GM21717 (cell line): Measurements from ENCODE around the gene EPHA1.
"Not testable (repeated sequence)": the region's sequence is repeated elsewhere in the genome, so short reads cannot be mapped to it uniquely, and the experiment has no call there.

Experiments
- ATAC-seq: cut with Tn5 transposase; IDR thresholded peaks from one replicate; pipeline ENCODE4 v1.9.1; 2021; ENCODE audit warnings: mild to moderate bottlenecking, moderate library complexity; ENCODE audit not compliant: unreplicated experiment

The EPHA1 gene

DNA sequence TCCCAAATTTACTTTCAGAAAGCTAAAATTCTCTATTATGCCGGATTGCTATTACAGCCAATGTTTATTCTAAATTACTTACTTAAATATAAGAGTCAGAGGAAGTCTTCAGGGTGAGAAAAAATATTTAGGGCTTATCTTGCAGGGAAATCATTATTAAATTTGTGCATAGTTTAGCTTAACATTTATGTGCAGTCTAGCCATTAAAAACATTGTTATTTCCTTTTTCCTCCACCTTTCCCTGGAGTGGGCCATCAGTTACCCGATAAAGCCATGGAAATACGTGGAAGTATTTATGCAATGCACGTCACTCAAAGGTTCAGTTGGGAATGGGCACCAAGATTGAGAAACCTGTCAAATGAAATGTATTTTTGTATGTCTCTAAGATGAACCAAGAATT, 25.1 kb upstream of the EPHA1 start:
- ATAC-seq: no peak

DNA sequence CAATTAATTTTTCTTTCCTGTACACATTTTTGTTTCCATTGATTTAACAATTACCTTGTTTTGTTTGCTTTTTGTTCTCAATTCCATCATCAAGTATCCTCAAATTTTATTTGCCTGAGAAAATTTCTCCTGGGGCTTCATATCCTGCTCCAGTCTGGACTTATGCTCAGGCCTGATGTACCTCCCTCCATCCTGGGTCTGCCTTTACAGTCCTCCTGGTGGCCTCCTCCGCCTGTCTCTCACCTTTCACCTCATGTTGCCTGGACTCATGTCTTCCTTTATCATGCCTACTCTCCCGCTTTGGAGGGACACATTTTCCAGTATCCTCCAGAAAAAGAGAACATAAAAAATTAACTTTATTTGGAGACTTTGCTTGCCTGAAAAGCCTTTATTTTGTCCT, 22.5 kb upstream of the EPHA1 start:
- ATAC-seq: no peak

- ATAC-seq: no peak
These were observed 21.4 kb upstream of the EPHA1 start for GRCh38 chr7:143429770-143430698.

- ATAC-seq: no peak
These were observed 18.0 kb upstream of the EPHA1 start for GRCh38 chr7:143426479-143427142.

DNA sequence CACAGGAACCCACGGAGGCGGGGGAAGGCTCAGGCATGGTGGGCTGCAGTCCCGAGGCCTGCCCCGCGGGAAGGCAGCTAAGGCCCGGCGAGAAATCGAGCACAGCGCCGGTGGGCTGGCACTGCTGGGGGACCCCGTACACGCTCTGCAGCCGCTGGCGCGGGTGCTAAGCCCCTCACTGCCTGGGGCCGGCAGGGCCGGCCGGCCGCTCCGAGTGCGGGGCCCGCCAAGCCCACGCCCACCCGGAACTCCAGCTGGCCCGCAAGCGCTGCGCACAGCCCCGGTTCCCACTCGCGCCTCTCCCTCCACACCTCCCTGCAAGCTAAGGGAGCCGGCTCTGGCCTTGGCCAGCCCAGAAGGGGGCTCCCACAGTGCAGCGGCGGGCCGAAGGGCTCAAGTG, 15.8 kb upstream of the EPHA1 start:
- ATAC-seq: not testable (repeated sequence)

GRCh38 chr7:143422033-143422432, 13.4 kb upstream of the EPHA1 start:
- ATAC-seq: no peak

- not testable (repeated sequence) for ATAC-seq
These were observed 12.0 kb upstream of the EPHA1 start for GRCh38 chr7:143420624-143421023.

GRCh38 chr7:143419880-143420279, 11.2 kb upstream of the EPHA1 start:
- no peak for ATAC-seq

DNA sequence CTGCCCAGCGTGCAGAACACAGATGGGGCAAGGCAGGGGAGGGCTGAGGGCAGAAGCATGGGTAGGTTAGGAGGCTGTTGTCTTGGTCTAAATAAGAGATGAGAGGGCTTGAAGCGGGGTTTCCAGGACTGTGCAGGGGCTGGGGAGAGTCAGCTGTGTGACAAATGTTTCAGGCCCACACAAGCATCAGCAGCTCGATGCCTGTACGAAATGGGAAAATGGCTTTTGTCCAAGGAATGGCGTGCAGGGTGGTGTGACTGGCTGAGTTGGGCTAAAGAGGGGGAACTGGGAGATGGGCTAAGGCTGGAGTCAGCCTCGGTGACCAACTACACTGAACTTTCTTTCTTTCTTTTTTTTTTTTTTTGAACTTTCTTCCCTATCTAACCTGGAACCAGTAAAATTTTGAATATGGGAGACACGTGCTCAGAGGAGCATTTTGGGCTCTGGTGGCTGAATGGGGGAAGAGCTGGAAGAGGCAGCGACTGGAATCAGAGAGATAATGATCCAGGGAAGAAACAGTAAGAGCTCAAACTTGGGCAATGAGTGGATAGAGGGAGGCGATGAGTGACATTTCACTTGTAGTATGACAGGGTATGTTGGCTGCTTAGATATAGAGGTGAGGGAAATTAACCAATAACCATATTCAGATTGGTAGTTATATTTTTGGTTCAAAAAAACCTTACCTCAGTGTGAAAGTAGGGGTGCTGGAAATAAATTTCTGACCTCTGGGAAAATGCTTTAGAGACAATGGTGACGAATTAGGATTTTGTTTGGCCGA, 10.2 kb upstream of the EPHA1 start:
- ATAC-seq: no peak

DNA sequence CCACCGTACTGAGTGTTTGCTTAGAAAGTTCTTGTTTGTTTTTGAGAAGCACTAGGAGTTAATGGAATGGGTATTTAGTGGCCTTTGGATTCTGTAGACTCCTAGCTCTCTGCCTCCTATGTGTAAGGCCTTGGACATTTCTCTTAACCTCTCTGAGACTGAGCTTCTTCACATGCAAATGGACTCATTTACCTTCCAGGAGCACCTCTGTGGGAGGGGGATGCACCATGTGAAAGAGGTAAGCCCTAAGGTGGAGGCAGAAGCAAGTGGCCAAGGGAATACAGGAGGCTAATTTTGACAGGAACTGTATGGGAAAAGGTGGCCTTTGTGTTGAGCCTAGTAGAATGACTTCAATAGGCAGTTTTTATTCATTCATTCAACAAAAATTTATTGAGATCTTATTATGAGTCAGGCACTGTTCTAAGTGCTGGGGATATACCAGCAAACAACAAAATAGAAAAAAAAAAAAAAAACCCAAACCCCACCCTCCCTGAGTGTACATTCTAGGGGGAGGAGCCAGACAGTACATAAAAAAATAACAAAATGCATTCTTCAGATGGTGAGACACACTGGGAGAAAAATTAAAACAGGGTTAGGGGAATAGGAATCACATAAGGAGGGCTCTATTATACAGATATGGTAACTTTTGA, 9.2 kb upstream of the EPHA1 start:
- ATAC-seq: no peak

- no peak for ATAC-seq
These were observed 8.0 kb upstream of the EPHA1 start for GRCh38 chr7:143416565-143417149.

- ATAC-seq: no peak
These were observed 7.2 kb upstream of the EPHA1 start for GRCh38 chr7:143415742-143416397.

DNA sequence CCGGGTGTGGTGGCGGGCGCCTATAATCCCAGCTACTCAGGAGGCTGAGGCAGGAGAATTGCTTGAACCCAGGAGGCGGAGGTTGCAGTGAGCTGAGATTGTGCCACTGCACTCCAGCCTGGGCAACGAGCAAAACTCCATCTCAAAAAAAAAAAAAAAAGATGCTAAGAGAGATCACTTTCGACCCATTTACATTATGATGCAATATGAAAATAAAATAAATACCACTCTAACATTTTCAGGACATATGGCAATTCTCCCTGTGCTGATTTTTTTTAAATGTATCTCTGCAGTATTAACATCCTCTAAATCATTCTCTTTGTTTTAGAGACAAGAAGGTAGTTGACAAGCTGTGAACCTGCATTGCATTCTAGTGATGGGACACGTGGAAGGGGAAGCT, 6.6 kb upstream of the EPHA1 start:
- ATAC-seq: not testable (repeated sequence)

DNA sequence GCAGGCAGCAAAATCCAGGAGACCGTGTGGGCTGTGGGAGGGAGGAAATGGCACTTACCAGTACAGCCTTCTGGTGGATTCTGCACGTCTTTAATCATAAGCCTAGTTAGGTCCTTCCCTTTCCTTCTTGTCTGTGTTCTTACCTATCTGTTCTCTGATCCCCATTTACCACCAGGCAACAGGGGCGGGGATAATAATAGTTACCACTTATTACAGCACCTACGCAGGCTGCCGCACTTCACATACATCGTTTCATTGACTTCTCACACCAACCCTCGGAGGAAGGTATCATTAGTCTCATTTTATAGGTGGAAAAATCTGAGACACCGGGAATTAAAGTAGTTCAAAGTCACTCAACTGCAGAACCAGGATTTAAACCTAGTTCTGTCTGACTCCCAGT, 4.5 kb upstream of the EPHA1 start:
- no peak for ATAC-seq

- no peak for ATAC-seq
These were observed 3.5 kb upstream of the EPHA1 start for GRCh38 chr7:143411976-143412708.

DNA sequence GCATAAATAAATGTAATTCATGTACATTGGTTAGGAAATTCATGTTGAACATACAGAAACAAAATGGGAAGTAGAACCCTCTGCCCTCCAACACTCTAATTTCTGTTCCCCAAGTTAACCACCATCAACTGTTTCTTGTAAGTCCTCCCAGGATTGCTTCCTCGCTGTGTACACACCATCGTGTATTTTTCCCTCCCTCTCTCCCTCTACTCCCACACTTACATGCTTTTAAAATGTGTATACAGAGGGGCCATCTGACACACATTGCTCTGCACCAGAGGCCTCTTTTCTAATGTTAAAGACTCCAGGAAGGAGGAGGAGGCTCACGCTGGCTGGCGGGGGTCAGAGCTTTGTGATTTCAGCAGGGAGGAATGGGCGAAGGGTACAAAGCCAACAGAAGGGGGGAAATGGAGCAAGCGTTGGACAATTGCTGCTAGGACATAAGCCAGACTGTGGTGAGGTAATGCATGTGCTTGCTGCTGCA, 1.9 kb upstream of the EPHA1 start:
- no peak for ATAC-seq

DNA sequence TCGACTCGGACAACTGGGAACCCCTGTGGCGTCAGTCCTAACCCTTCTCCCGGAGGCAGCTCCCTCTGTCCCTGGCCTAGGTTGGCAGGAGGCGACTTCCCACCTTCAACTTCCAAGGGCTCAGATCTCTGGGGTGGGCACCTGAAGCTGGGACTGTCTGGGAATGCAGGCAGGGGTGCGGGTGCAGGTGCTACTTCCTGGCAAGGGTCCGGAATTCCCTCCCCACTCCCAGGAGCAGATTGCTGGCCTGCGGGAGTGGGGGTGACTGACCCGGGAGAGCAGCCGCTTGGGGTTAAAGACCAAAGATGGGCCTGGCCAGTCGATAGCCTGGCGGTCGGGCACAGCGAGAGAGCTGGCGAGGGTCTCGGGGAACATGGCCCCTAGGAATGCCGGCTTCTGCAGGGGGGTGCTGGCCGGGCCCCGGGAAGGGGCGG, 387 bp downstream of the EPHA1 start:
- ATAC-seq: no peak

DNA sequence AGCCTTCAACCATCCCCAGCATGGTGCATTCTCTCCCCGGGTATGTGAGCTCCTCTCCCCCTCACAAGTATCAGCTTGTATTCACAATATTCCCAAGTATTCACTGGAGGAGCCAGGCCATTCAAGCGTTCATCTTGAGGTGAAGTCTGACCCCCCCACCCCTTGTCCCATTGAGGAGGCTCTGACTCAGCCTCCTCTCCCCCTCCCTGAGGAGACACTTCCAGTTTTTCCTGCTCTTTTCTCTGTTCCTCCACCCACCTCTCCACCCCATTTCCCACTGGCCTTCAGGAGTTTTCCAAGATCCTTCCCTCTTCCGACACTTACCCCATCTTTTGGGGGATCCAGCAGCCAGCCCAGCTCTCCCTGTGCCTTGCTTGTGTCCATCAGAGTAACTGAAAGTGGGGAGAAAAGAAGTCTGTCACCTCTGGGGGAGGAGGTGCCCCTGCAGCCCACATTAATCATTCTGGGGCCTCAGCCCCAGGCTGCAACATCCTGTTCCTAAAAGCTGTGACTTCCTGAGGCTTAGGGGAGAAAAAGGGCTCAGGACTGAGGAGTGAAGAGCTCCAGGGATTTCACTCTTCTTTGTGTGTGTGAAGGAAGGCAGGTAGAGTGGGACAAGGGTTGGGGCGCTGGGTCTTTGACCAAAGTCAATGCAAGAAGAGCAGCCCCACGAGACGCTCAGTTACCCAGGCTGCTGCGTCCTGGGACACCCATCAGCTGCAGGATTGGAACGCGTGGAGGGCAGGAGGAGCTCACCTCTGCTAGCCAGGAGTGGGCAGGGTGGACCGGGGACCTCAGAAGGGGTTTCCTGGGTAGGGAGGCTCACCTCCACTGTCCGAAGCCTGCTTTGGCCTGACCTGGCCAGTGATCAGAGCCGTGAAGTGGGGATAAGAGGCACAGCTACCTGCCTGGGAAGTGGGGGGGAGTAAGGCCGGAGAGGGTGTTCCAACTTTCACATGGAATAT, 1.1 kb downstream of the EPHA1 start:
- ATAC-seq: no peak
